MM.1S (cell line): ENCODE measurements around the gene NAGLU.
"Not testable (repeated sequence)": the region's sequence is repeated elsewhere in the genome, so short reads cannot be mapped to it uniquely, and the experiment has no call there.

Experiments
- DNase-seq: peaks from one replicate; pipeline ENCODE4 v3.0.0-alpha.2; 2015
- H2AFZ ChIP-seq: fragments of 300-600 bp; sonication (generic); 2 replicates; pipeline ENCODE4 v1.6.0; 2016; ENCODE audit warnings: antibody characterized with exemption, low read length
- H3F3A ChIP-seq: fragments of 300-600 bp; sonication (generic); 2 replicates; pipeline ENCODE4 v1.6.1; 2016; ENCODE audit warnings: mild to moderate bottlenecking, antibody characterized with exemption, low read length, moderate library complexity, mixed read lengths; ENCODE audit not compliant: insufficient read depth
- H3K27ac ChIP-seq: fragments of 300-600 bp; sonication (generic); 2 replicates; pipeline ENCODE4 v1.5.1; 2016; ENCODE audit warnings: mild to moderate bottlenecking, low read length
- H3K27me3 ChIP-seq: fragments of 300-600 bp; sonication (generic); replicated peaks from 2 replicates; pipeline ENCODE4 v1.6.0; 2016; ENCODE audit warnings: low read length; ENCODE audit not compliant: insufficient read depth
- H3K36me3 ChIP-seq: fragments of 300-600 bp; sonication (generic); replicated peaks from 2 replicates; pipeline ENCODE4 v1.6.1; 2016; ENCODE audit warnings: mild to moderate bottlenecking, low read length, mixed read lengths; ENCODE audit not compliant: insufficient read depth
- H3K4me1 ChIP-seq: fragments of 300-600 bp; sonication (generic); 2 replicates; pipeline ENCODE4 v1.6.1; 2016; ENCODE audit warnings: low read length, mixed read lengths
- H3K4me2 ChIP-seq: fragments of 300-600 bp; sonication (generic); 2 replicates; pipeline ENCODE4 v1.6.0; 2016; ENCODE audit warnings: low read depth, low read length
- H3K4me3 ChIP-seq: fragments of 300-600 bp; sonication (generic); 2 replicates; pipeline ENCODE4 v1.5.1; 2016; ENCODE audit warnings: low read length, mixed read lengths
- H3K79me2 ChIP-seq: fragments of 300-600 bp; sonication (generic); 2 replicates; pipeline ENCODE4 v1.6.1; 2016; ENCODE audit warnings: mixed run types, low read length, mixed read lengths
- H3K9ac ChIP-seq: fragments of 300-600 bp; sonication (generic); 2 replicates; pipeline ENCODE4 v1.6.1; 2016; ENCODE audit warnings: low read length, mixed read lengths
- H3K9me2 ChIP-seq: fragments of 300-600 bp; sonication (generic); replicated peaks from 2 replicates; pipeline ENCODE4 v1.6.1; 2016; ENCODE audit warnings: mild to moderate bottlenecking, low read length, mixed read lengths; ENCODE audit not compliant: insufficient read depth
- H3K9me3 ChIP-seq: fragments of 300-600 bp; sonication (generic); replicated peaks from 2 replicates; pipeline ENCODE4 v1.6.1; 2016; ENCODE audit warnings: mild to moderate bottlenecking, low read length, mixed read lengths; ENCODE audit not compliant: insufficient read depth
- H4K20me1 ChIP-seq: fragments of 300-600 bp; sonication (generic); 2 replicates; pipeline ENCODE4 v1.6.1; 2016; ENCODE audit warnings: mild to moderate bottlenecking, low read length, moderate library complexity, mixed read lengths; ENCODE audit not compliant: insufficient read depth
- CTCF ChIP-seq: fragments of 300-600 bp; sonication (generic); IDR thresholded peaks from 2 replicates; pipeline ENCODE4 v1.5.1; 2016; ENCODE audit warnings: antibody characterized with exemption, low read length, mixed read lengths
- EZH2 ChIP-seq: fragments of 300-600 bp; sonication (generic); optimal IDR thresholded peaks from 2 replicates; pipeline ENCODE3; 2017; ENCODE audit warnings: low read depth, mild to moderate bottlenecking, antibody characterized with exemption, low read length, mixed read lengths
- EZH2phosphoT487 ChIP-seq: fragments of 300-600 bp; sonication (generic); IDR thresholded peaks from 2 replicates; pipeline ENCODE4 v1.6.1; 2018; ENCODE audit warnings: antibody characterized with exemption, low read length

The NAGLU gene

GRCh38 chr17:42543190-42544079 is 7.4 kb downstream of the NAGLU start:
- H3K4me1 ChIP-seq: no peaks in the 10 kb centered on the region
- H3K4me2 ChIP-seq: no peak overlapping the region
- no peak overlapping the region for H3K27ac ChIP-seq
- H3K27me3 ChIP-seq: no peaks in the 10 kb centered on the region
- H3K79me2 ChIP-seq: no peaks in the 10 kb centered on the region
- no peaks in the 10 kb centered on the region for H4K20me1 ChIP-seq
- TF ChIP-seq CTCF (no peak), EZH2phosphoT487 (no peak), EZH2 (no peak)
- no peaks in the 10 kb centered on the region for H3K9me2 ChIP-seq
- no peak overlapping the region for H3K4me3 ChIP-seq
- no peaks in the 10 kb centered on the region for H3F3A ChIP-seq
- no peak overlapping the region for H3K9ac ChIP-seq
- H3K9me3 ChIP-seq: no peaks in the 10 kb centered on the region
- no peaks in the 10 kb centered on the region for H3K36me3 ChIP-seq
- H2AFZ ChIP-seq: no peak overlapping the region
- DNase-seq: no peak

GRCh38 chr17:42544874-42545283 is 8.8 kb downstream of the NAGLU start:
- TF ChIP-seq CTCF: no peak
- TF ChIP-seq EZH2: no peak
- no peak for TF ChIP-seq EZH2phosphoT487
- Histone ChIP-seq H3K9ac (no peak overlapping the region), H4K20me1 (no peaks in the 10 kb centered on the region), H3K4me1 (0 out of 2 replicates have a peak, but pooled peaks cover 4% of the 10 kb centered on the region), H3K9me2 (no peaks in the 10 kb centered on the region), H3K9me3 (no peaks in the 10 kb centered on the region), H3K27ac (no peak overlapping the region), H3K79me2 (no peaks in the 10 kb centered on the region), H3K36me3 (no peaks in the 10 kb centered on the region), H2AFZ (no peak overlapping the region), H3F3A (no peaks in the 10 kb centered on the region), H3K4me2 (no peak overlapping the region), H3K4me3 (no peak overlapping the region), H3K27me3 (no peaks in the 10 kb centered on the region)
- no peak for DNase-seq

GRCh38 chr17:42545755-42546505 is 9.9 kb downstream of the NAGLU start:
- not testable (repeated sequence) for DNase-seq, H3K9me3 ChIP-seq, H3F3A ChIP-seq, H2AFZ ChIP-seq, H3K27me3 ChIP-seq, H3K4me2 ChIP-seq, H3K4me1 ChIP-seq, H3K36me3 ChIP-seq, H3K9ac ChIP-seq, H3K4me3 ChIP-seq, H4K20me1 ChIP-seq, H3K79me2 ChIP-seq, H3K27ac ChIP-seq, H3K9me2 ChIP-seq
